Stimulated activated CD8-positive, alpha-beta memory T cell treated with anti-CD3 and anti-CD28 coated beads, Interleukin-7, amount 100 ng/mL, for 24 hours (primary cell): ENCODE results near the gene PRRG3.
"Not testable (repeated sequence)": the region's sequence is repeated elsewhere in the genome, so short reads cannot be mapped to it uniquely, and the experiment has no call there.

Experiments used
- DNase-seq: peaks from one replicate; pipeline ENCODE4 v3.0.0-alpha.2; 2020; ENCODE audit warnings: low read depth

PRRG3 gene

DNA sequence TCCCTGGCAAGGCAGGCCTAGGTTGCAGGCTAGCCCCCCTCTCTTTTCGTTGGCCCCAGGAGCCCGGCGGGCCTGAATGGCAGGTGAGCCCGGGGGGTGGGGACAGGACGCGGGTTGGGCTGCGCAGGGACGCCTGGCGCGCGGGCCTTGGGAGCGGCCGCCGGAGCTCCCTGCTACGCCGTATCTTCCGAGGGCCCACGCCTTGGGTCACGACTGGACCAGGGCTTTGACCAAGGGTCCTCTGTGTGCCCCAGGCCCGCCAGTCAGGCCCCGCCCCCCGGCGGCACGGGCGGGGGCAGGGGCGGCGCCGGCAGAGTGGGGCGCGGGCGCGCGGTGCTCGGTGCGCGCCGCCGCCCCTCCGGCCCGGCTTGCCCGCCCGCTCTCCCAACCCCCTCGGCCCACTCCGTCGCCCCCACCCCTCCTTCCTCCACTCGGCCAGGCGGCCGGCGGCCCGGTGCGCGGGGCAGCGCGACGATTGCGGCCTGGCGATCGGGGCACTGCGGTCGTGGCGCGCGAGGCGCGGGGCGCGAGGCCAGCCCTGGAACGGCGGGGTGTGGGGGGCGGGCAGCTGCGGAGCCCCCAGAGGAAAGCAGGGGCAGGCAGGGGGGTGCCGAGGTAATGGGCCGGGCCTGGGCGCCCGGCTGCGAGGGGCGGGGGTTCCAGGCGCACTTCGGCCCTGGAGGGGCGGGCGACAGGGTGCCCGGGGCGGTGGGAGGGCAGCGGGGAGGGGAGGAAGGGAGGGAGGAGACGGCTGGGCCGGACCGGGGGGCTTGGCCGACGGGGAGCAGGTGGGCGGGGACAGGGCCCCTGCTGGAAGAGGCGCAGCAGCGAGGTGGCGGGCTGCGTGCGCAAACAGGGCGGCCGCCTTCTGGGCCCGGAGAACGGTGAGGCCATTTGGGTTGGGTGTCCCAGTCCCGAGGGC is at the start of gene PRRG3:
Gene PRRG3, plus strand, starts transcription at position 798 of the 922 bp plus-strand sequence. CDS start 3,357 bp downstream, outside the sequence.
- no peak for DNase-seq

DNA sequence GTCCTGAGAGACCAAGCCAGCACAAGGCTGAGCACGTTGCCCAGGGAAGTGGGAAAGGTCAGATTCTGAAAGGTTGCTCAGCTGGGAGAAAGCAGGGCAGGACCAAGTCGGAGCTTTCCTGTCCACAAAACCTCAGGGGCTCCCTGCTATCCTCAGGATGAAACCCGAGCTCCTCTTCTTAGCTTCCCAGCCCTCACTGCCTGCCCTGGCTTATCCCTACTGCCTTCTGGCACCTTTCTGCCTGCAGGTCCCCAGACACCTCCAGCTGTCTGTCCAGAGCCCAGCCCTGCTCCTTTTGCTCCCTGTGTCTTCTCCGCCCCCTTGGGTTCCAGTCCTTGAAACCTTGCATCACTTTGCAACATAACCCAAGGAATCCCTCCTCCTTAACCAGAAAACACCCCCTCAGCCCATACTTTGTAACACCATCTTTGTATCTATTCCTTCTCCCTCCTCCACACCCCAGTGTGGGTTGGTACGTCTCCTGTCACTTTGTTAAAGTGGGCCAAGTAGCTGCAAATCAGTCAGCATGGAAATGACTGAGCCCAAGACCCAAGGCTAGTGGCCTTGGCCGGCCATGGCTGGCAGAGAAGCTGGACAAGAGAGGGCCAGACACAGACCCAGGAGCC is 20.0 kb upstream of the PRRG3 start:
- no peak for DNase-seq

DNA sequence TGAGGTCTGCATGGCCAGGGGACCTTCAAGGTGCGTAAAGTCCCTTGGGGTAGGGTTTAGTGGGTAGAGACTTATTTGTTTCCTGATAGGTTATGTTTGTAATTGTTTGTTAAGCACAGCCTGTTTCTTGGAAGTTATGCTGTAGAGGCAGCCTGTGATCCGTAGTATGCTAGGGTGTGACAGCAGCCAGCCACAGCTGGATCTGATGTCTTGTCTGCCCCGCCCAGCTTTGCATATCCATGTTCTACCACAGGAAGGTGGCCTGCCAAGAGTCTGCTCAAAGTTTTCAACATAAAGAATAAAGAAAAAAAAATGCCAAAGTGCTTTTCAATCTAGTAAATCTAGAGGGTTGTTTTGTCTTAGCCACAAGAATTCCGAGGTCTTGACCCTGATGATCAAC is 19.1 kb upstream of the PRRG3 start:
- DNase-seq = no peak

GRCh38 chrX:151679798-151680402 is 15.4 kb upstream of the PRRG3 start:
- DNase-seq = no peak

DNA sequence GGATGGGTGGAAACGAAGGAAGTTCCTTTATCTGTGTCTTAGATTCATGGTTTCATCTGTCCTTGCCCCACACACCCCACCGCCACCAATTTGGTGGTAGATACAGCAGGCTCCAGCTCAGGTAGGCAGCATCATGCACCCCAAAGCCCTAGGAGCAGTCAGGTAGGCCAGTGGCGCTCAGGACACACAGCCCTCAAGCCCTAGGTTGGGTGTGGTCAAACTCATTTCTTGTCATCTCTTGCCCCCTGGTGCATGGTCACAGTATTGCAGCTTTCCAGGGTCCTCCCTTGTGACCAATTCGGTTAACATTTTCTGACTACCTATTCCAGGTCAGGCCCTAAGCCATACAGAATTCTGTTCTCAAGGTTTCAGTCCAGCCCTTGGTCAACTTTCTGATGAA is 14.5 kb upstream of the PRRG3 start:
- peak; percentile 36 for DNase-seq

DNA sequence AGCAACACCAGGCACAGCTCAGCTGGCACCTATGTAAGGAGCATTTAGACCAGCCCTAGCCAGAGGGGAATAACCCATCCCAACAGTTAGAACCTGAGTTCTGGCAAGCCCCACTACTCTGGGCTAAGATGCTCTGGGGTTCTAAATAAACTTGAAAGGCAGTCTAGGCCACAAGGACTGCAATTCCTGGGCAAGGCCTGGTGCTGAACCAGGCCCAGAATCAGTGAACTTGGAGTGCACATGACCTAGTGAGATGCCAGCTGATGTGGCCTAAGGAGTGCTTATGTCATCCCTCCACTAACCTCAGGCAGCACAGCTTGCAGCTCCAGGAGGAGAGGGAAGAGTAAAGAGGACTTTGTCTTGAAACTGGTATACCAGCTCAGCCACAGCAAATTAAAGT is 7.6 kb upstream of the PRRG3 start:
- no peak for DNase-seq

- DNase-seq = no peak
Measured at GRCh38 chrX:151688695-151689094, 6.6 kb upstream of the PRRG3 start.

GRCh38 chrX:151692825-151693224 is 2.4 kb upstream of the PRRG3 start:
- no peak for DNase-seq

- no peak for DNase-seq
Measured at GRCh38 chrX:151694121-151694520, 1.1 kb upstream of the PRRG3 start.

DNA sequence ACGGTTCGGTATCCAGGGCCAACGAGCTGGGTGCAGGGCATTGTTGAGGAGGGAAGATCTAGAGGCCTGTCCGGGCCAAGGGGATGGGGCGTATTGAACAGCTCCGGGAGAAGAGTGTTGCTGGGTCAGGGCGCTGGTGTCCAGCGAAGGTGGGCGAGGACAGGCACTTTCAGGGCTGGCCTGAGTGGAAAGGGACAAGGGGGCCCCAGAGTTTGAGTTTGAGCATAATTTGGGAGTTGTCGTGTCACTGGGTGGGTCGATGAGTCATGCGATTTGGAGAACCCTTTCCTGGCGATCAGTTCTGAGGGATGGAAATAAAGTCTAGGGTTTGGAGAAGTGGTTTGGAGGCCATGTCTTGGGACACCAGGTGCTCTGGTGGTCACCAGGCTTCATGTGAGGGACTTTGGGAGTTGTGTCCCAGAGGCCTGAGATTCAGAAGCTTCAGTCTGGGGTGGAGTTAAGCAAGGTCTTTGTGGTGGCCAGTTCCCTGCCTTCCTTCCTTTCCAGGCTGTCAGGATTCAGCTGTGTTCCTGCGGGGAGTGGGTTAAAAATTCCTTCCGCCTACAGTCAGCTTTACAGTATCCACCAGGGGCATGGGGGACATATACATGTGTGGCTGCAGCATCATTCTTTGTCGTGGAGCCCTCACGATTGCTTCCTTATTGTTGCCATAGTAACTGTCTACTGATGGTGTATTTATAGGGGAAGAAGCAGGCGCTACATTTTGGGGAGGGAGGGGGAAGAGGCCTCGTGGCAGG is 504 bp downstream of the PRRG3 start:
- no peak for DNase-seq

DNA sequence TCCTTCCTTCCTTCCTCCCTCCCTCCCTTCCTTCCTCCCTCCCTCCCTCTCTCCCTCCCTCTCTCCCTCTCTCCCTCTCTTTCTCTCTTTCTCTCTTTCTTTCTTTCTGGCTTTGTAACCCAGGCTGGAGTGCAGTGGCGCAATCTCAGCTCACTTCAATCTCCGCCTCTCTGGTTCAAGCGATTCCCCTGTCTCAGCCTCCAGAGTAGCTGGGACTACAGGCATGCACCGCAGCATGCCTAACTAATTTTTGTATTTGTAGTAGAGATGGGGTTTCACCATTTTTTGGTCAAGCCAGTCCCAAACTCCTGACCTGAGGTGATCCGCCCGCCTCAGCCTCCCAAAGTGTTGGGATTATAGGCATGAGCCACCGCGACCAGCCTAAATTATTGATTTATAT is 1.8 kb downstream of the PRRG3 start:
- not testable (repeated sequence) for DNase-seq

DNA sequence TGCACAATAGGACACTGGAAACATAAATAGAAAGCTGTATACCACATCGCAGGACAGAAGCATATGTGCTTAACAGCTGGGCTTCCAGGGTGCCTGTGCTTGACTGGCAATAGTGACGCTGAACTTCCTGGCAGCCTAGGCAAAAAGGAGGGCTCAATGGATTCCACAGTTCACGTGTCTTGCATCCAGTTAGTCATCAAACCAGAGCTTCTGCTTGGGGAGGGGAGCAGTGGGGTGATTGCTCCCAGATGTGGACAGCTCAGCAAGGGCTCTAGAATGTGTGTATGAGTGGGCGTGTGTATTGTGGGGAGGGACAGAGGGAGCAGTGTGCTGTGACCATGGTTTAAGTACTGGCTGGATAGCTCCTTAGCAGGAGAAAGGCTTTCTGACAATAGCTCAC is 2.3 kb downstream of the PRRG3 start:
- DNase-seq = no peak

DNA sequence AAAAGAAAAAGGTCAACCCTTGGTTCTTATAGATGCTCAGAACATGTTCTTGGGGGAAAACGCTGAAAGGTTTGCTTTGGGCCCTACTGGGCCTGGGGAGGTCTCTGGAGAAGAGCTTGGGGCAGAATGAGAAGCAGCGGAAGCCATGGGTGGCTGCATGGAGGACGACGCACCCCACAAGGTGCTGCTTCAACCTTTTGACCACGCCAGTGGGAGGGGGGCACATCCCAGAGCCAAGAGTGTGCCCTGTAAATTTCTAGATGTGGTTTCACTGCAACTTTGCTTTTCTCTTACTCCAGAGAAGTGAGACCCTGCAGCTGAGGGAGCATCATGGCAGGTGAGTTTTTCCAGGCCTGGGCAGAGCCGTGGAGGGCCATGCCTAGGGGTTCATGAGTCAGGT is 3.2 kb downstream of the PRRG3 start:
- DNase-seq = no peak

- no peak for DNase-seq
Measured at GRCh38 chrX:151699746-151700145, 4.5 kb downstream of the PRRG3 start.

- no peak for DNase-seq
Measured at GRCh38 chrX:151700581-151700980, 5.3 kb downstream of the PRRG3 start.

DNA sequence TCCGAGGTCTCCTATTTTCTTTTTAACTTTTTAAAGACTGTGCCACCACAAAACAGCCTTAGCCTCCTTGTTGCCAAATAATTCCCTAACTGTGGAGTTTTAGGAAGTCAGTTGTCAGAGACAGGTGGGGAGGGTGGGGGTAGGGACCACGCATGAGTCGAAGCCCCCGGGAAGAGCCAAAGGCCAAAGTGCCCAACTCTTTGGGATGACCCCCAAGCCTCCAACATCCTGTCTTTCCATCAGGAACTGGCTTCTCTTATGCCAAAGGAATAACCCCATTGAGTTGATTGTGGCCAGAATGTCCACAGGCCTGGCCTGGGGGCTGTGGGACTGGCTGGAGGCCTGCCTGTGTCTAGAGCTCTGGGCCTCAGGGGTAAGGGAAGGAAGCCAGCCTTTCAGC is 5.8 kb downstream of the PRRG3 start:
- no peak for DNase-seq

GRCh38 chrX:151701531-151701930 is 6.3 kb downstream of the PRRG3 start:
- no peak for DNase-seq

- DNase-seq = no peak
Measured at GRCh38 chrX:151702026-151702714, 6.9 kb downstream of the PRRG3 start.

GRCh38 chrX:151702741-151703340 is 7.6 kb downstream of the PRRG3 start:
- no peak for DNase-seq

DNA sequence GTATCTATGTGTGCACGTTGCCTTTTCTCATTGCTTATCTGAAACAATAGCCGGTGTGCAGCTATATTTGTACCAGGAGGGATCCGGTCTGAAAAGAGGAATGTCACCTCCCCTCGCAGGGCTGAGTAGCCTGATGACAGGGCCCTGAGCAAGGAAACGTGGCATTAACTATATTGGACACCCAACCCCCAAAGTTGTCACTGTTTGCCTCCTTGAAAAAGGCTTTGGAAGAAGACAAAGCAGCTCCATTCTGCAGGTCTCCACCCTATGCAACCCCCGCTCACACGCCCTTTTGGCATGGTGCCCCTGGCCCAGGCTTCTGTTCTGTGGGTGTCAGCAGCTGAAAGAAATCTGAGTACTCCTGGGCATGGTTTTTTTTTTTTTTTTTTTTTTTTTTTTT is 8.2 kb downstream of the PRRG3 start:
- no peak for DNase-seq

DNA sequence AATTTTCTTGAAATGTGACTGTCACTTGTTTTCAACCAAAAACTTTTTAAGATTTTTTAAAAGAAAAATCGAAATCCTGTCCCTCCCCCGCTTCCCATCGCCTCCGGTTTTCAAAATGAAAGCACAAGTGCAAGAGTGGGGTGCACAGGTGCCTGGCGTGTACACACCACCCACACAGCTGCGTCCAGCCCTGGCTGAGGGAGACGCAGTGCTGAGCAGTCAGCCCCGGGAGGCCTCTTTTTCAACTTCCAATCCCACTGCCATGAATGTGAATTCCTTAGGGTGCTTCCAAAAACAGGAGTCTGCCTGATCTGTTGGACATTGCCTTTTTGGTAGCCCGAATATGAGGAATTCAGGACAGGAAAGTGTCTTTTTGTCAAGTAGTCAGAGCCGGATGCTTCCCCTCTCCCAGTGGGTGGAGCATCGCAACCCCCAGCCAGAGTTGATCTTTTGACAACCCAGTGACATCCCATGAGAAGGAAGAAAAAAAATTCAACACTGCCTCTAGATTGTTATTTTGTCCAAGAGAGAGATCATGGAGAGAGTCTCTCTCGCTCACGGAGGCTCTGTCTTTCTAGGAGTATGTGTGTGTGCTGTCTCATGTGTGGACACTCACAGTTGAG is 8.9 kb downstream of the PRRG3 start:
- no peak for DNase-seq
